ENCODE data around the gene FRMD4A. TPM values are rescaled to one million over a fixed set of nuclear protein-coding genes. Genes with fewer than 3 reads are reported as not detected.

FRMD4A gene
- total RNA-seq, 4 donors from 2014 or later = 13.7 to 27.2 (median 19.6) TPM

DNA sequence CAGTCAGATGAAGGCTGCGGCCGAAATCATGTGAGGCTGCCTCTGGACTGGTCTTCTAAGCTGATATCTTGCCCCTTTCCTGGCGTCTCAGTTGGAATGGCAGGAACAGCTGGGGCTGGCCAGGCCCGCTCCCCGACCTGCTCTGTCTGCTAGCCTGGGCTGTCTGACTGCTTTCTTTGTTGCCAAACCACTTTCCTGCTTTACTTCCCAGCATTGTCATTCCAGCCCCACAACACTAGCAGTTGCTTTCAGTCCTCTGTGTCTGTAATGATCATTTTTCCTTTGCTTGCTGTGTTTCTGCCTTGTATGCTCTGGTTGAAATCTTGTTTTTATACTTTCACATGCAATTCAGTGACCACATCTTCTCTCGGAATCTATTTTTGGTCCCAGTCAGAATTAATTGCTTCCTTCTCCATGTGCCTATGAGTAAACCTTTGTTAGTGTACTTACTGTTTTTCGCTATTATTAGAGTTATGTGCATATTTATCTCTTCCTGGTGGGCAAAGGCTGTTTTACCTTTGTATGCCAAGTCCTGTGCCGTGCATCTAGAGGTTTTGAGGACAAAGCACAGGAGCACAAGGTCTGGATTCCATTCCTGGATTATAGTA lies 722.4 kb downstream of the FRMD4A start:
- H3K36me3 ChIP-seq = peaks cover 4 to 77% of the 10 kb centered on the region in 2 donors
- TF ChIP-seq EP300 (IDR thresholded peaks at IDR 0.05) (no peak), POLR2AphosphoS5 (IDR thresholded peaks at IDR 0.05) (no peak), POLR2A (IDR thresholded peaks at IDR 0.05) (no peak)
- TF ChIP-seq, protein P1, sequence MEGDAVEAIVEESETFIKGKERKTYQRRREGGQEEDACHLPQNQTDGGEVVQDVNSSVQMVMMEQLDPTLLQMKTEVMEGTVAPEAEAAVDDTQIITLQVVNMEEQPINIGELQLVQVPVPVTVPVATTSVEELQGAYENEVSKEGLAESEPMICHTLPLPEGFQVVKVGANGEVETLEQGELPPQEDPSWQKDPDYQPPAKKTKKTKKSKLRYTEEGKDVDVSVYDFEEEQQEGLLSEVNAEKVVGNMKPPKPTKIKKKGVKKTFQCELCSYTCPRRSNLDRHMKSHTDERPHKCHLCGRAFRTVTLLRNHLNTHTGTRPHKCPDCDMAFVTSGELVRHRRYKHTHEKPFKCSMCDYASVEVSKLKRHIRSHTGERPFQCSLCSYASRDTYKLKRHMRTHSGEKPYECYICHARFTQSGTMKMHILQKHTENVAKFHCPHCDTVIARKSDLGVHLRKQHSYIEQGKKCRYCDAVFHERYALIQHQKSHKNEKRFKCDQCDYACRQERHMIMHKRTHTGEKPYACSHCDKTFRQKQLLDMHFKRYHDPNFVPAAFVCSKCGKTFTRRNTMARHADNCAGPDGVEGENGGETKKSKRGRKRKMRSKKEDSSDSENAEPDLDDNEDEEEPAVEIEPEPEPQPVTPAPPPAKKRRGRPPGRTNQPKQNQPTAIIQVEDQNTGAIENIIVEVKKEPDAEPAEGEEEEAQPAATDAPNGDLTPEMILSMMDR (IDR thresholded peaks at IDR 0.05) = no peak
- H3K4me1 ChIP-seq = no peaks in the 10 kb centered on the region
- no peaks in the 10 kb centered on the region for H3K9me3 ChIP-seq
- no peaks in the 10 kb centered on the region for H3K27me3 ChIP-seq
- 72 to 76% methylated on average over 6 to 7 of the region's 8 CpGs for WGBS, 2 donors (ENCODE audit: low coverage in 1 of 2)
- ATAC-seq = no peak
- H3K4me3 ChIP-seq = no peak overlapping the region
- no peak overlapping the region for H3K27ac ChIP-seq

DNA sequence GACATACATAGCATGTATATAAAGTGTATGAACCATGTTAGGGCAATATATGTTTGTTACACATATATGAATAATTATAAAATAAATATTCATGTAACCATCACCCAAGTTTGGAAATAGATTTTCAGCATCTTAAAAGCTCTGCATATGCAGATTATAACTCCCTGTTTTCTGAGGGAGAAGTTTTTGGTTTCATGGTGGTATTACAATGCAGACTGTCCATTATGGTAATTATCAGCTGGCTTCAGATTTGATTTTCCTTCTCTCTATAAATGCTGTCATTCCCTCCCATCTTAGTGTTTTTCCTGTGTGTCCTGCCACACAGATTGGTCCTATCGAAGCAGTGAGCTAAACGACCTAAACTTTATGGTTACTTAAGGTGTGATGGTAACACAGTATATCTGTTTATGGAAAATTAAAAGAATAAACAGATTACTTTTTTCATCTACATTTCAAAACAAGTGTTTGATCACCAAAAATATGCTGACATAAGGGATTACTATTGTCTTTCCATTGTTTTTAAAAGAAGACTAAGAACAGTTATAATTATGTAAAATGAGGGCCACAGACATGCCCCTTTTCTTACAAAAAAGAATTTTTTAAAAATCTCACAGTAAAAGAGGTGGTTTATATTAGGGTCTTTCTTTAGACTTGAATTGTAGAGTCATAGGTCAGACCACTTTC lies 726.2 kb downstream of the FRMD4A start:
- Histone ChIP-seq H3K4me3 (no peak overlapping the region), H3K4me1 (no peaks in the 10 kb centered on the region), H3K27ac (no peak overlapping the region), H3K36me3 (peaks cover 0 to 71% of the 10 kb centered on the region in 2 donors), H3K27me3 (no peaks in the 10 kb centered on the region), H3K9me3 (no peaks in the 10 kb centered on the region)
- 72 to 90% methylated on average over 2 of the region's 2 CpGs for WGBS, 2 donors (ENCODE audit: low coverage in 1 of 2)
- no peak for ATAC-seq
- TF ChIP-seq EP300 (IDR thresholded peaks at IDR 0.05) (no peak), POLR2AphosphoS5 (IDR thresholded peaks at IDR 0.05) (no peak), POLR2A (IDR thresholded peaks at IDR 0.05) (no peak)
- TF ChIP-seq, protein P1 (IDR thresholded peaks at IDR 0.05) = no peak

DNA sequence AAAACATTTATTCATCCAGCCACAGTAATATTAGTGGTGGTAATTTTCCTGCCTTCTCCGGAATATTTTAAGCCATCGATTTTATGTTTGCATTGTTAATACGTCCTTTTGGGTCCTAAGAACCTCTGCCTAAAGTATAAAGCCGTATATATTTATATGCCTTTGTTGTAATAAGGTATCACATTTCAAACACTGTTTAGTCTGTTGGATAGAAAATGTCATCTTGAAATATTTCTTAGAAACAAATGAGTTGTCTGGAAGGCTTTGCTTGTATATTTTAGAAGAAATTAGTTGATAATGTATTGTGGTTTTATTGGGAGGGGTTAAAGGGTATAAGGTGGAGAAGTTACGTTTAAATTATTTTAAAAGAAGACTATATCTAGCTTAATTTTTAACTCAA lies 732.8 kb downstream of the FRMD4A start:
- no peak for TF ChIP-seq POLR2A (IDR thresholded peaks at IDR 0.05)
- TF ChIP-seq EP300 (IDR thresholded peaks at IDR 0.05) = no peak
- Histone ChIP-seq H3K4me3 (no peak overlapping the region), H3K27me3 (no peaks in the 10 kb centered on the region), H3K9me3 (no peaks in the 10 kb centered on the region), H3K4me1 (no peaks in the 10 kb centered on the region), H3K27ac (no peak overlapping the region), H3K36me3 (peaks cover 0 to 49% of the 10 kb centered on the region in 2 donors)
- 38 to 55% methylated on average over 5 of the region's 5 CpGs for WGBS, 2 donors (ENCODE audit: low coverage in 1 of 2)
- no peak for ATAC-seq

DNA sequence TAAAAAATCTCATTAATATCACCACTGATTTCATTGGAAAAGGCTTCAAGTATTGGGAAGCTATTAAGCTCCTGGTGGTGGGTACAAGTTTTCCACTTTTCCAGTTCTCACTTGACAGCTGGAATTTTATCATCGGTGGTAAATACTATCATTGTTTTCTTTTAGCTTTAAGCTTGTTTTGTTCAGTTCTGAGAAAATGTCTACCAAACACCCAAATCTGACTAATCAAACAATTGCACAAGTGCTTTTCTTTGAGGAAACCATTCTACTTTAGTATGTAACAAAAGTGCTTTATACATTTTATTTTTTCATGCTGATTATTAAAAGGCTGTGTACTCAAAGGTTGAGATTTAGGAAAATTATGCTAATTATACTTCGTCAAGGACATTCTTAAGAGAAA lies 736.1 kb downstream of the FRMD4A start:
- Histone ChIP-seq H3K4me3 (no peak overlapping the region), H3K27ac (no peak overlapping the region), H3K27me3 (no peaks in the 10 kb centered on the region), H3K36me3 (peaks cover 0 to 36% of the 10 kb centered on the region in 2 donors), H3K4me1 (peaks cover 0 to 7% (median 0%) of the 10 kb centered on the region in 3 donors), H3K9me3 (no peaks in the 10 kb centered on the region)
- ATAC-seq = no peak
- WGBS, 2 donors (ENCODE audit: low coverage in 1 of 2) = 81 to 93% methylated on average over 2 of the region's 2 CpGs
- no peak for TF ChIP-seq POLR2A (IDR thresholded peaks at IDR 0.05)
- TF ChIP-seq, protein P1 (IDR thresholded peaks at IDR 0.05) = no peak
- TF ChIP-seq POLR2AphosphoS5 (IDR thresholded peaks at IDR 0.05) = no peak
- no peak for TF ChIP-seq EP300 (IDR thresholded peaks at IDR 0.05)

Small RNA genes lying within 50 kb of the gene (small RNA-seq; reads per million reads assigned to genes)
- gene RNA5SP301 = 0.09 to 3.1 (median 0.98) reads per million in 4 donors
